Glutamatergic neuron (in vitro differentiated cells): ENCODE measurements around the gene SLCO3A1. TPM values are rescaled to one million over a fixed set of nuclear protein-coding genes. Genes with fewer than 3 reads are reported as not detected.

Experiments
- DNase-seq: peaks from one replicate; pipeline ENCODE4 v3.0.0; 2022
- H3K27ac Mint-ChIP-seq: one replicate; pipeline ENCODE4 v1.8.0; 2020; ENCODE audit warnings: mild to moderate bottlenecking, mixed read lengths, inconsistent platforms; ENCODE audit not compliant: unreplicated experiment
- H3K27me3 Mint-ChIP-seq: one replicate; pipeline ENCODE4 v1.8.0; 2020; ENCODE audit warnings: mild to moderate bottlenecking, moderate library complexity, mixed read lengths, inconsistent platforms; ENCODE audit not compliant: unreplicated experiment
- H3K36me3 Mint-ChIP-seq: one replicate; pipeline ENCODE4 v1.8.0; 2020; ENCODE audit warnings: mild to moderate bottlenecking, mixed read lengths, inconsistent platforms; ENCODE audit not compliant: unreplicated experiment
- H3K4me1 Mint-ChIP-seq: one replicate; pipeline ENCODE4 v1.8.0; 2020; ENCODE audit warnings: mild to moderate bottlenecking, low read depth, mixed read lengths, inconsistent platforms; ENCODE audit not compliant: unreplicated experiment
- H3K4me3 Mint-ChIP-seq: one replicate; pipeline ENCODE4 v1.8.0; 2020; ENCODE audit warnings: mild to moderate bottlenecking, mixed read lengths, inconsistent platforms; ENCODE audit not compliant: unreplicated experiment
- H3K9me3 Mint-ChIP-seq: one replicate; pipeline ENCODE4 v1.8.0; 2020; ENCODE audit warnings: mild to moderate bottlenecking, moderate library complexity, mixed read lengths, inconsistent platforms; ENCODE audit not compliant: unreplicated experiment
- CTCF ChIP-seq: fragments of 200-600 bp; sonication (generic); IDR thresholded peaks from one replicate; pipeline ENCODE4 v1.5.0; 2021; ENCODE audit not compliant: partially characterized antibody, unreplicated experiment
- total RNA-seq: library from RNA; stranded (reverse); fragmentation: NEBNext Ultra II Directional; extraction: Animal tissue kit (Norgen Biotek cat#: 25700); gene quantifications from one replicate; pipeline ENCODE4 v1.2.1, GENCODE V29; 2021; ENCODE audit not compliant: unreplicated experiment

SLCO3A1 gene
- total RNA-seq, 1 donor from 2014 or later, result 27.9 TPM

- Mint-ChIP-seq H3K4me1 (peaks cover 48% of the 10 kb centered on the region), H3K9me3 (peaks cover 12% of the 10 kb centered on the region), H3K36me3 (no peaks in the 10 kb centered on the region), H3K4me3 (peak overlapping the region; percentile 71), H3K27me3 (peaks cover 12% of the 10 kb centered on the region), H3K27ac (no peak overlapping the region)
- peak; percentile 51 for DNase-seq
- TF ChIP-seq CTCF, result no peak
These were observed 2.4 kb downstream of the SLCO3A1 start for GRCh38 chr15:91855684-91856489.

- Mint-ChIP-seq H3K36me3 (no peaks in the 10 kb centered on the region), H3K27ac (no peak overlapping the region), H3K4me1 (peaks cover 47% of the 10 kb centered on the region), H3K9me3 (peaks cover 9% of the 10 kb centered on the region), H3K27me3 (peaks cover 12% of the 10 kb centered on the region), H3K4me3 (no peak overlapping the region)
- TF ChIP-seq CTCF, result no peak
- no peak for DNase-seq
These were observed 3.7 kb downstream of the SLCO3A1 start for GRCh38 chr15:91857224-91857585.

GRCh38 chr15:91857772-91858171, 4.3 kb downstream of the SLCO3A1 start:
- Mint-ChIP-seq H3K36me3 (no peaks in the 10 kb centered on the region), H3K4me3 (no peak overlapping the region), H3K9me3 (peaks cover 6% of the 10 kb centered on the region), H3K27me3 (peaks cover 9% of the 10 kb centered on the region), H3K27ac (no peak overlapping the region), H3K4me1 (peaks cover 48% of the 10 kb centered on the region)
- no peak for TF ChIP-seq CTCF
- no peak for DNase-seq

GRCh38 chr15:91860498-91860897, 7.0 kb downstream of the SLCO3A1 start:
- peaks cover 64% of the 10 kb centered on the region for H3K4me1 Mint-ChIP-seq
- H3K9me3 Mint-ChIP-seq, result peaks cover 6% of the 10 kb centered on the region
- TF ChIP-seq CTCF, result no peak
- H3K36me3 Mint-ChIP-seq, result no peaks in the 10 kb centered on the region
- H3K27ac Mint-ChIP-seq, result peak overlapping the region; percentile 93
- peaks cover 2% of the 10 kb centered on the region for H3K27me3 Mint-ChIP-seq
- DNase-seq, result no peak
- peak overlapping the region; percentile 72 for H3K4me3 Mint-ChIP-seq

- no peak for TF ChIP-seq CTCF
- H3K9me3 Mint-ChIP-seq, result peaks cover 6% of the 10 kb centered on the region
- H3K36me3 Mint-ChIP-seq, result no peaks in the 10 kb centered on the region
- DNase-seq, result no peak
- peak overlapping the region; percentile 93 for H3K27ac Mint-ChIP-seq
- peaks cover 64% of the 10 kb centered on the region for H3K4me1 Mint-ChIP-seq
- H3K27me3 Mint-ChIP-seq, result peaks cover 2% of the 10 kb centered on the region
- peak overlapping the region; percentile 72 for H3K4me3 Mint-ChIP-seq
These were observed 7.7 kb downstream of the SLCO3A1 start for GRCh38 chr15:91861223-91861622.
